Chondrocyte (in vitro differentiated cells): Measurements from ENCODE around the gene INPP4A. TPM values are rescaled to one million over a fixed set of nuclear protein-coding genes. Genes with fewer than 3 reads are reported as not detected.

Experiments used
- DNase-seq: peaks from one replicate; pipeline ENCODE4 v3.0.0; 2021; ENCODE audit warnings: mixed read lengths, low spot score
- H3K27ac Mint-ChIP-seq: one replicate; pipeline ENCODE4 v1.8.0; 2021; ENCODE audit warnings: mild to moderate bottlenecking, moderate library complexity, mixed read lengths; ENCODE audit not compliant: unreplicated experiment
- H3K27me3 Mint-ChIP-seq: 2 replicates; pipeline ENCODE4 v1.8.0; 2021; ENCODE audit warnings: low read depth, mixed read lengths
- H3K36me3 Mint-ChIP-seq: 2 replicates; pipeline ENCODE4 v1.8.0; 2021; ENCODE audit warnings: low read depth, mixed read lengths
- H3K4me1 Mint-ChIP-seq: 2 replicates; pipeline ENCODE4 v1.8.0; 2021; ENCODE audit warnings: low read depth, mild to moderate bottlenecking, mixed read lengths
- H3K4me3 Mint-ChIP-seq: one replicate; pipeline ENCODE4 v1.8.0; 2021; ENCODE audit warnings: mild to moderate bottlenecking, moderate library complexity, mixed read lengths; ENCODE audit not compliant: unreplicated experiment
- H3K9me3 Mint-ChIP-seq: 2 replicates; pipeline ENCODE4 v1.8.0; 2021; ENCODE audit warnings: low read depth, mixed read lengths
- total RNA-seq: library from RNA; stranded (reverse); gene quantifications from 3 replicates; pipeline ENCODE4 v1.2.1, GENCODE V29; 2021
- TF ChIP-seq, protein P1 (sequence below): fragments of 200-600 bp; sonication (generic); IDR thresholded peaks from 2 replicates; pipeline ENCODE4 v1.5.0; 2021; ENCODE audit warnings: antibody characterized with exemption, mild to moderate bottlenecking, moderate library complexity

Gene INPP4A
- total RNA-seq, 1 donor from 2014 or later: 26.1 TPM

- Mint-ChIP-seq H3K4me3 (no peak overlapping the region), H3K36me3 (peaks cover 34% of the 10 kb centered on the region), H3K27me3 (no peaks in the 10 kb centered on the region)
These were observed 104.5 kb downstream of the INPP4A start for GRCh38 chr2:98548920-98549818.

GRCh38 chr2:98550165-98550564 lies 105.5 kb downstream of the INPP4A start:
- Mint-ChIP-seq H3K4me1 (no peaks in the 10 kb centered on the region), H3K27ac (no peak overlapping the region), H3K4me3 (no peak overlapping the region), H3K9me3 (no peaks in the 10 kb centered on the region), H3K36me3 (peaks cover 33% of the 10 kb centered on the region), H3K27me3 (no peaks in the 10 kb centered on the region)
- TF ChIP-seq, protein P1, sequence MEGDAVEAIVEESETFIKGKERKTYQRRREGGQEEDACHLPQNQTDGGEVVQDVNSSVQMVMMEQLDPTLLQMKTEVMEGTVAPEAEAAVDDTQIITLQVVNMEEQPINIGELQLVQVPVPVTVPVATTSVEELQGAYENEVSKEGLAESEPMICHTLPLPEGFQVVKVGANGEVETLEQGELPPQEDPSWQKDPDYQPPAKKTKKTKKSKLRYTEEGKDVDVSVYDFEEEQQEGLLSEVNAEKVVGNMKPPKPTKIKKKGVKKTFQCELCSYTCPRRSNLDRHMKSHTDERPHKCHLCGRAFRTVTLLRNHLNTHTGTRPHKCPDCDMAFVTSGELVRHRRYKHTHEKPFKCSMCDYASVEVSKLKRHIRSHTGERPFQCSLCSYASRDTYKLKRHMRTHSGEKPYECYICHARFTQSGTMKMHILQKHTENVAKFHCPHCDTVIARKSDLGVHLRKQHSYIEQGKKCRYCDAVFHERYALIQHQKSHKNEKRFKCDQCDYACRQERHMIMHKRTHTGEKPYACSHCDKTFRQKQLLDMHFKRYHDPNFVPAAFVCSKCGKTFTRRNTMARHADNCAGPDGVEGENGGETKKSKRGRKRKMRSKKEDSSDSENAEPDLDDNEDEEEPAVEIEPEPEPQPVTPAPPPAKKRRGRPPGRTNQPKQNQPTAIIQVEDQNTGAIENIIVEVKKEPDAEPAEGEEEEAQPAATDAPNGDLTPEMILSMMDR: no peak
- no peak for DNase-seq

More at GRCh38 chr2:98548920-98549818, 104.5 kb downstream of the INPP4A start:
- H3K9me3 Mint-ChIP-seq: no peaks in the 10 kb centered on the region
- no peak for DNase-seq
- H3K4me1 Mint-ChIP-seq: no peaks in the 10 kb centered on the region
- TF ChIP-seq, protein P1: no peak
- no peak overlapping the region for H3K27ac Mint-ChIP-seq

- no peak overlapping the region for H3K27ac Mint-ChIP-seq
- H3K27me3 Mint-ChIP-seq: no peaks in the 10 kb centered on the region
- no peaks in the 10 kb centered on the region for H3K4me1 Mint-ChIP-seq
- no peak for DNase-seq
- H3K4me3 Mint-ChIP-seq: no peak overlapping the region
- peaks cover 32% of the 10 kb centered on the region for H3K36me3 Mint-ChIP-seq
- no peaks in the 10 kb centered on the region for H3K9me3 Mint-ChIP-seq
- TF ChIP-seq, protein P1: no peak
These were observed 106.7 kb downstream of the INPP4A start for GRCh38 chr2:98551316-98551715.

DNA sequence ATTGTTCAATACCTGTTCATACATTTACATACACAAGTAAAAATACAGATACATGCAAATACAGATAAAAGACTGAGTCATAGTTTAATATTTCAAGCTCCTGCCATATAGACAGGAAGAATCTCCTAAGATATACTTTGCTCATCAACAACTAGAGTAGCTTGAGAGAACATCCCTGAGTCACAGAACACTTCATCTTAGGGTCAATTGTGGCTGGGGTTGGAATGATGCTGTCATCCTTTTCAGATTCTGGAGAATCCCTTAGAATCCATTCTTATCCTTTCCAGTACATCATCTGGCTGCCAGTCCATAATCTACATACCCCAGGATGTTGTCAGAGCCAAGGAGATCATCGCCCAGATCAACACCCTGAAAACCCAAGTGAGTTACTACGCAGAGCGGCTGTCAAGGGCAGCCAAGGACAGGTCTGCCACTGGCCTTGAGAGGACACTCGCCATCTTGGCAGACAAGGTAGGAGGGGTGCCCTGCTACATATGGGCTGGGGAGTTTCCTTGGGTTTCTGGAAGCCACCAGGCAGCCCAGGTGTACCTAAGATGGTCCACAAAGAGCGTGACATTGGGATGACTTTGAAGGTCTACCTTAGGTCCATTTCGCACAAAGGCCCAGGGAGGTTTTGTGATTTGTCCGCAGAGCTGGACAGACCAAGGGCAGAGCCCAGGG lies 108.0 kb downstream of the INPP4A start:
- Mint-ChIP-seq H3K36me3 (peaks cover 25% of the 10 kb centered on the region), H3K9me3 (no peaks in the 10 kb centered on the region), H3K4me1 (no peaks in the 10 kb centered on the region), H3K27me3 (no peaks in the 10 kb centered on the region), H3K4me3 (no peak overlapping the region), H3K27ac (no peak overlapping the region)
- DNase-seq: no peak
- TF ChIP-seq, protein P1: no peak

- no peak overlapping the region for H3K27ac Mint-ChIP-seq
- peaks cover 29% of the 10 kb centered on the region for H3K36me3 Mint-ChIP-seq
- H3K9me3 Mint-ChIP-seq: no peaks in the 10 kb centered on the region
- H3K27me3 Mint-ChIP-seq: no peaks in the 10 kb centered on the region
- TF ChIP-seq, protein P1: no peak
- DNase-seq: no peak
- no peak overlapping the region for H3K4me3 Mint-ChIP-seq
- H3K4me1 Mint-ChIP-seq: peaks cover 4% of the 10 kb centered on the region
These were observed 109.6 kb downstream of the INPP4A start for GRCh38 chr2:98554116-98554861.
